Activated naive CD4-positive, alpha-beta T cell treated with anti-CD3 and anti-CD28 coated beads, Interleukin-2, amount 50 U/mL, for 24 hours (primary cell): ENCODE data around the gene APRT.
A peak's percentile ranks its signal among the peaks of the same experiment; 100 is the strongest.
"Not testable (repeated sequence)": the region's sequence is repeated elsewhere in the genome, so short reads cannot be mapped to it uniquely, and the experiment has no call there.

Source experiments
- H3K27ac Mint-ChIP-seq: one replicate; pipeline ENCODE4 v1.8.0; 2021; ENCODE audit warnings: mild to moderate bottlenecking, mixed read lengths
- H3K27me3 Mint-ChIP-seq: one replicate; pipeline ENCODE4 v1.8.0; 2021; ENCODE audit warnings: mixed read lengths
- H3K36me3 Mint-ChIP-seq: one replicate; pipeline ENCODE4 v1.8.0; 2021; ENCODE audit warnings: mixed read lengths
- H3K4me1 Mint-ChIP-seq: one replicate; pipeline ENCODE4 v1.8.0; 2021; ENCODE audit warnings: mixed read lengths
- H3K4me3 Mint-ChIP-seq: one replicate; pipeline ENCODE4 v1.8.0; 2021; ENCODE audit warnings: mild to moderate bottlenecking, mixed read lengths
- H3K9me3 Mint-ChIP-seq: one replicate; pipeline ENCODE4 v1.8.0; 2021; ENCODE audit warnings: mixed read lengths

Gene APRT

DNA sequence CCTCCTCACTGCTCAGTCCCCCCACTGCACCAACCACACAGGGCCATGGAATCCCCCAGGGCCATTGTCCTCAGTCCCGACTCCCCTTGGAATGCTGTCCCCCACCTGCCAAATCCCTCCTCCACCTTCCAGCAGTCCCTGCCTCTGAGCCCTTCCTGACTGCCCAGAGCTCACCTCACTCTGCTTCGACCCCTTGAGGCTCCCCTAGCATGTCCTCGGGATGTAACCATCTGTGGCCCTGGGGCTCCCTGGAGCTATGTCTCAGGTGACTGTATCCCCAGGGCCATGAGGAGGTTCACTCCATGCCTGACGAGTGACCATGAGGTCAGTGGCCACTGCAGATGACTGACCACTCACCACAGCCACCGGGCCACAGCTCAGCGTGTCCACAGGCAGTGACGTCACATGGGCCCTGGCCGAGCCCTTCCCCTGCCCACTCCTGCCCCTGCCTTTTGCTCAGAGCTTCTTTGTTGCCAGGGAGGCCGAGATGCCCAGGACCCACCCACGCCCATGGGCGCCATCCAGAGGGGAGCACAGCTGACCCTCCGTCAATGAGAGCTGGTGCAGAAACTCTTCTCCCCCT lies 19.0 kb downstream of the APRT start:
- Mint-ChIP-seq H3K9me3 (no peaks in the 10 kb centered on the region), H3K27ac (no peak overlapping the region), H3K4me1 (peaks cover 36% of the 10 kb centered on the region), H3K36me3 (no peaks in the 10 kb centered on the region), H3K4me3 (peak overlapping the region; percentile 27), H3K27me3 (no peaks in the 10 kb centered on the region)

DNA sequence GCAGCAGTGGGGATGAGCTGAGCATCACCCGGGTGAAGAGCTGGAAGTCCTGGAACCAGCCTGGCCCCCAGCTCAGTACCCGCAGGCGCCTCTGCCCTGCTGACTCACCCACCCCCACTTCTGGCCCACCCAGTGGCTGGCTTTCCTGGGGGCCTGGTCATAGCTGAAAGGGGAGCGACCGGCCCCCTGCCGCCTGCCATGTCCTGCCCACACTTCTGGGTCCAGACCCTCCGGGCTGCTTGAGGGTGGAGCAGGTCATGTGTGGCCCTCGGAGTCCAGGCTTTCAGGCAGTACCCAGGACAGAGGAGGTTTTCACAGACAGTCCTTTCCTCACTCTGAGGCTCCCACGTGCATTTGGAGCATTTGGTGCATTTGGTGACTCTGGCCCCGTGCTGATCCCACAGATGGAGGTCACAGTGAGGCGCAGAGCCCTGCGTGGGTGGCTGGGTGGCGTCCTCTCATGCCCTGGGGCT lies 19.6 kb downstream of the APRT start:
- Mint-ChIP-seq H3K36me3 (no peaks in the 10 kb centered on the region), H3K9me3 (no peaks in the 10 kb centered on the region), H3K27ac (no peak overlapping the region), H3K4me1 (peaks cover 36% of the 10 kb centered on the region), H3K4me3 (no peak overlapping the region), H3K27me3 (no peaks in the 10 kb centered on the region)

DNA sequence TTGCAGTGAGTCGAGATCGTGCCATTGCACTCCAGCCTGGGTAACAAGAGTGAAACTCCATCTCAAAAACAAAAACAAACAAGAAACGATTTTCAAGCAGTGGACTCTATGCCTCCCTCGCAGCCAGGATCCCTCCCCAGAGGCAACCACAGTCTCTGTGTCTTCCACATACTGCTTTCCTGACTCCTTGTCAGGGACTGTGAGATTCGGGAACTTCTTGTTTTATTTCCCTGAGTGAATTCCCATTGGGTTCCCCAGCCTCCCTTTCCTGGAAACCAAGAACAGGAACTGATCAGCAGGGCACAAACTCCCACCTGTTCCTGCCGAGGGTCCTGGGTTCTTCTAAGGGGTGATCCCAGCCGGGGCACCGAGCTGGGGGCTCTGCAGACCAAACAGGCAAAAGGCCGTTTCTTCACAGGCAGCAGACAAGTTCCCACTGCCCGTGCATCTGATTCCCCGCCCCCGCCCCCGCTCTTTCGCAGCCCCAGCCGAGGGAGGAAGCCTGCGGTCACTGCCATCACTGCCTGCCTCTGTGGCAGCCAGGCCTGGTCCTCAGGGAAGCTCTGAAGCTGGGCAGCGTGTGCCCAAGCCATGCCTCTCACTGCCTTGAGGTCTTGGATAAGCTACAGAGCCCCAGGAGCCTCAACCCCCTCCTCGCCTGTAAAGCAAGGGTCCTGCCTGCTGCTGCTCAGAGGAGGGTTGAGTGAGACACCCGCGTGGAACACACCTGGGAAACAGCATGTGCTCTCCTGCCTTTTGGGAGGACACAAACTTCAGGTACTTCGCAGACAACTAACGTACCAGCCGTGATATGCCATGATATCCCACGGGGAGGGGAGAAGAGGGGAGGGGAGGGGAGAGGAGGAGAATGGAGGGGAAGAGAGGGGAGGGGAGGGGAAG lies 21.2 kb downstream of the APRT start:
- Mint-ChIP-seq H3K9me3 (no peaks in the 10 kb centered on the region), H3K27ac (peak overlapping the region; percentile 82), H3K4me1 (peaks cover 36% of the 10 kb centered on the region), H3K4me3 (peak overlapping the region; percentile 59), H3K36me3 (no peaks in the 10 kb centered on the region), H3K27me3 (no peaks in the 10 kb centered on the region)

DNA sequence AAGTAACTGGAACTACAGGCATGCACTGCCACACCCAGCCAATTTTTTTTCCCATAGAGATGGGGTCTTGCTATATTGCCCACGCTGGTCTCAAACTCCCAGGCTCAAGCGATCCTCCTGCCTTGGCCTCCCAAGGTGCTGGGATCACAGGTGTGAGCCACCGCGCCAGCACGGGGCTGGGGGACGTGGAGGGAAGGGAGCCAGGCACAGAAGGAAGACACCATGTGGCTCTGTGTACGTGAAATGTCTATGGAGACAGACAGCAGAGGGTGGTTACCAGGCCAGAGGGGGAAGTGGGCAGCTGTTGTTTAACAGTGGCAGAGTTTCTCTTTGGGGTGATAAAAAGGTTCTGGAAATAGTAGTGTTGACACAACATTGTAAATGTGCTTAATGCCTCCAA lies 22.1 kb downstream of the APRT start:
- no peaks in the 10 kb centered on the region for H3K9me3 Mint-ChIP-seq
- peaks cover 27% of the 10 kb centered on the region for H3K4me1 Mint-ChIP-seq
- H3K27ac Mint-ChIP-seq = no peak overlapping the region
- no peaks in the 10 kb centered on the region for H3K36me3 Mint-ChIP-seq
- no peak overlapping the region for H3K4me3 Mint-ChIP-seq
- H3K27me3 Mint-ChIP-seq = no peaks in the 10 kb centered on the region

DNA sequence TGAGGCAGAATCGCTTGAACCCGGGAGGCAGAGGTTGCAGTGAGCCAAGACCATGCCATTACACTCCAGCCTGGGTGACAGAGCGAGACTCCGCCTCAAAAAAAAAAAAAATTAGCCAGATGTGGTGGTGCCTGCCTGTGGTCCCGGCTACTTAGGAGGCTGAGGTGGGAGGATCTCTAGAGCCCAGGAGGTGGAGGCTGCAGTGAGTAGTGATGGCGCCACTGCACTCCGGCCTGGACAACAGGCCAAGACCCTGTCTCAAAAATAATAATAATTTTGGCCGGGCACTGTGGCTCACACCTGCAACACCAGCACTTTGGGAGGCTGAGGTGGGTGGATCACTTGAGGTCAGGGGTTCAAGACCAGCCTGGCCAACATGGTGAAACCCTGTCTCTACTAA lies 23.0 kb downstream of the APRT start:
- H3K36me3 Mint-ChIP-seq, H3K9me3 Mint-ChIP-seq, H3K27me3 Mint-ChIP-seq, H3K27ac Mint-ChIP-seq, H3K4me3 Mint-ChIP-seq: not testable (repeated sequence)
- H3K4me1 Mint-ChIP-seq = peaks cover 26% of the 10 kb centered on the region

DNA sequence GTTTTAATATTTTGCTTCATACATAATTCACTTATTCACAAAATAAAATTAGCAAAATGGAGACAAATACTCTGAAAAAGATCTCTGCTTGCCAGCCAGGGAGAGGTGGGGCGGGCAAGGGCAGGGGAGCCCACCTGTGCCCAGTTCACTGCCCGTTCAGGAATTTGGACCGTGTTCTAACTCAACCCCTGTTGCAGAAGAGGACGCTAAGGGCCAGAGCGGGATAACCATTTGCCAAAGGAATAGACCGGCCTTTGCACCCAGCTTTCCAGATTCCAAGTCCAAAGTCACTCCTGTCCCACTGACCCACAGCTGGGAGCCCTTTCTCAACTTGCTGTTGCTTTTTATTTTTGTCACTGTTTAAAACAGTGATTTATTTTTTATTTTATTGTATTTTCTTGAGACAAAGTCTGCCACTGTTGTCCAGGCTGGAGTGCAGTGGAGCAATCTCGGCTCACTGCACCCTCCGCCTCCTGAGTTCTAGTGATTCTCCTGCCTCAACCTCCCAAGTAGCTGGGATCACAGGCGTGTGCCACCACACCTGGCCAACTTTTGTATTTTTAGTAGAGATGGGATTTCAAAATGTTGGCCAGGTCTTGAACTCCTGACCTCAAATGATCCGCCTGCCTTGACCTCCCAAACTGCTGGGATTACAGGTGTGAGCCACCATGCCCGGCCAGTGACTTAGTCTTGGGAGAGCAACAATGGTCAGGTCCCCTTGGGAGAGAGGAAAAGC lies 24.0 kb downstream of the APRT start:
- H3K4me3 Mint-ChIP-seq = no peak overlapping the region
- no peaks in the 10 kb centered on the region for H3K27me3 Mint-ChIP-seq
- peaks cover 31% of the 10 kb centered on the region for H3K4me1 Mint-ChIP-seq
- no peaks in the 10 kb centered on the region for H3K9me3 Mint-ChIP-seq
- no peak overlapping the region for H3K27ac Mint-ChIP-seq
- no peaks in the 10 kb centered on the region for H3K36me3 Mint-ChIP-seq

DNA sequence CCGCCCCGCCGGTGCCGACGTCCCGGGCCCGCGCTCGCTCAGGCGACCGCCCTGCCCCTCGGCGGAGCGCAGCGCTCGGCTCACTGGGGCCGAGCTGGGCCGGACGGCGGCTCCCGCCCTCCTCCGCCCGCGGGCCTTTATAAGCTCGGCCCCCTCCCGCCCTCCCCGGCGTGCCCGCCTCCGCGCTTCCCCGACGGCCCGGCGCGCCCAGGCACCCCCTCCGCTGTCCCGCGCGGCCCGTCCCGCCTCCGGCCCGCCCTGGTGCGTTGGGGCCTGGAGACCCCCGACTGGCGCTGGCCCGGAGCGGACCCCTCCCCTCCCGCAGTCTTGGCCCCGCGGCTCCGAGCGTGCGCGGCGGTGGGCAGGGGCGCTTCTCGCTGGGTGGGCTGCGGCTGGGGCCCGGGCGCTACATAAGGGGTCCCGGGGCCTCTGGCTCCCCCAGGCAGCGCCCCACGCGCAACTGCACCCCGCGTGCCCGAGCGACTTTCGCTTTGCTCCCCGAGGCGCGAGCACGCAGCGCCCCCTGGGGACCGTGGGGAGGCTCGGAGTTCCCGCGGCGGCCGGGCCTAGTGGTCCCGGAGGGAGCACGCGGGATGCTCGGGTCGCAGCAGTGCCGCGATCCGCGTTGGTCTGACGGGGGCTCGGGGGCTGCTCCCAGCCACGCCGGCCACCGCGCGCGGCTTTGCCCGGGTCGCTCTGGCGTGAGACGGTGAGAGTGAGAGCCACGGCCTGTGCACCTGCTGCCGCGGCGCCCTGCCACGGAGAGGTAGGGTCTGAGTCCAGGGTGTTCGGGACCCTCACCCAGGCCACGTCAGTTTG lies 26.4 kb downstream of the APRT start, which contains the start of gene PIEZO1:
TSS of gene PIEZO1 (minus strand) at position 115 of the 819 bp plus-strand sequence. CDS start 256 bp downstream, outside the sequence.
- peak within 1 kb of the TSS; percentile 82 for H3K4me3 Mint-ChIP-seq

DNA sequence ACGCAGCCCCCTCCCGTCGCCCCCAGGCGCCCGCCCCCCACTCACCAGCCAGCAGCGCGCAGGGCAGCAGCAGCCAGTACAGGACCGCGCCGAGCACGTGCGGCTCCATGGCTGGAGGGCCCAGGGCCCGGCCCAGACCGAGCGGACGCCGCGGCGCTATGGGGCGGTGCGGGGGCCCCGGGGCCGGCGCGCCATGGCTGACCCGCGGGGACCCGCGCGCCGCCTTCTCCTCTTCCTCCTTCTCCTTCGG lies 26.9 kb downstream of the APRT start:
- Mint-ChIP-seq H3K4me1 (peaks cover 44% of the 10 kb centered on the region), H3K36me3 (no peaks in the 10 kb centered on the region), H3K27me3 (no peaks in the 10 kb centered on the region), H3K4me3 (no peak overlapping the region), H3K9me3 (no peaks in the 10 kb centered on the region), H3K27ac (no peak overlapping the region)

More for the DNA sequence above, 26.4 kb downstream of the APRT start, which contains the start of gene PIEZO1:
- Mint-ChIP-seq H3K9me3 (no peaks in the 10 kb centered on the region), H3K27me3 (no peaks in the 10 kb centered on the region), H3K27ac (peak within 1 kb of the TSS; percentile 83), H3K4me1 (peaks cover 44% of the 10 kb centered on the region), H3K36me3 (no peaks in the 10 kb centered on the region)

DNA sequence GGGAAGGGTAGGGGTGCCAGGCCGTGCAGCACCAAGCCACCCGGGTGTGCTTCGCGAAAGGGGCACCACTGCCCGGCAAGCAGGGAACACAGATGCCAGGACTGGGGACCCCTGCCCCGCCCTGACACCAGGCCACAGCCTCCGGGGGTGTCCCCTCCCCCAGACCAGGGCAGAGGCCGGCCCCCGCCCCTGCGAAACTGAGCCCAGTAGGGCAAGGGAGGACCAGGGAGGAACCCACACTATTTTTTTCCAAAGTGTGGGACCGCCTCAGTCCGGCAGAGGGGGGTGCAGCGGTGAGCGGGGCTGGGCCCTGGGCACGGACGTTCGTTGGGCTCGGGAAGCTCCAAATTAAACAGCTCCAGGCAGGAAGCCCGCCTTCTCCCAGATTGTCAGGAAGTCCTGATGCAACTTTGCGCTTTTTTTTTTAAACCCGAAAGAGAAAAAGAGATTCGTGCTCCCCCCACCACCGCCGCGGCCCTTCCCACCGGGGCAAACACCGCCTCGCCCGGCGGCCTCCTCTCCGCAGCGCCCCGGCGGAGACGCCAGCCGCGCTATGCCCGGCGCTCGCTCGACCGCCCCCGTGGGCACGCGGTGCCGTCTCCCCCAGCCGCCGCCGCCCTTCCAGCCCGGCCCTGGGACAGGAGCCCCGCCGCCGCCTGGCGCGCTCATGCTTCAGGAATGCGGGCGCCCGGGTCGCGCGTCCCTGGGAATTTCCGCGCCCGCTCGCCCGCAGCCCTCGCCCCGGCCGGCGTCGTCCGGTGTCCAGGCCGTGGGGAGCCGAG lies 27.5 kb downstream of the APRT start:
- Mint-ChIP-seq H3K27ac (peak overlapping the region; percentile 68), H3K4me3 (peak overlapping the region; percentile 82), H3K4me1 (peaks cover 46% of the 10 kb centered on the region), H3K9me3 (no peaks in the 10 kb centered on the region), H3K27me3 (no peaks in the 10 kb centered on the region), H3K36me3 (no peaks in the 10 kb centered on the region)

DNA sequence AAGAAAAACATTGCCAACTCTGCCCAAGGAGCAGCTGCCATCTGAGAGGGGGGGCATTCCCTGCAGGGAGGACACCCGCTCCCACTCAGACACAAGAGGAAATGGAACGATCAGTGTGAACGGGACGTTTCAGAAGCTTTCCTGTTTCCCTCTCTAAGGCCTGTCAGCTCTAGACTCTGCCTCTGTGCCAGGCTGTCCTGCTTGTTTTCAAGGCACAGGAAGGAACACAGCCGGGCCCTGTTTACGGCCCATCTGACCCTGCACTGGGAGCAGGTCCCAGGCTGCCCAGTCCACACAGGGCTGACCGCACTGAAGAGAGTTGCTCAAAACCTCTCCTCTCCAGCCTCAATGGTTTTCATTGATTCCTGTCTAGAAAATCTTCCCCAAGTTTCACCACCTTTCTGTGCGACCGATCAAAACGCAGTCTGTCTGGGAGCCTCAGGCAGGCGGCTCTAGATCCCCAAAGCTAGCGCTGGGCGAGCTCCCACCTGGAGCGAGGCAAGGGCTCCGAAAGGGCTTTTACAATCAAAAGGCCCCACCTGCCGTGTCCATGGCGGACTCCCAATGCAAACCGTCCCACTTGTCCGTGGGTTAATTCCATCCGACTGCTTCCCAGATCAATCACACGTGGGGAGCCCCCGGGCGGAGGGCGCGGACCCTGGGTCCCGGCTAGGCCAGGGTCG lies 28.2 kb downstream of the APRT start:
- H3K4me1 Mint-ChIP-seq = peaks cover 46% of the 10 kb centered on the region

DNA sequence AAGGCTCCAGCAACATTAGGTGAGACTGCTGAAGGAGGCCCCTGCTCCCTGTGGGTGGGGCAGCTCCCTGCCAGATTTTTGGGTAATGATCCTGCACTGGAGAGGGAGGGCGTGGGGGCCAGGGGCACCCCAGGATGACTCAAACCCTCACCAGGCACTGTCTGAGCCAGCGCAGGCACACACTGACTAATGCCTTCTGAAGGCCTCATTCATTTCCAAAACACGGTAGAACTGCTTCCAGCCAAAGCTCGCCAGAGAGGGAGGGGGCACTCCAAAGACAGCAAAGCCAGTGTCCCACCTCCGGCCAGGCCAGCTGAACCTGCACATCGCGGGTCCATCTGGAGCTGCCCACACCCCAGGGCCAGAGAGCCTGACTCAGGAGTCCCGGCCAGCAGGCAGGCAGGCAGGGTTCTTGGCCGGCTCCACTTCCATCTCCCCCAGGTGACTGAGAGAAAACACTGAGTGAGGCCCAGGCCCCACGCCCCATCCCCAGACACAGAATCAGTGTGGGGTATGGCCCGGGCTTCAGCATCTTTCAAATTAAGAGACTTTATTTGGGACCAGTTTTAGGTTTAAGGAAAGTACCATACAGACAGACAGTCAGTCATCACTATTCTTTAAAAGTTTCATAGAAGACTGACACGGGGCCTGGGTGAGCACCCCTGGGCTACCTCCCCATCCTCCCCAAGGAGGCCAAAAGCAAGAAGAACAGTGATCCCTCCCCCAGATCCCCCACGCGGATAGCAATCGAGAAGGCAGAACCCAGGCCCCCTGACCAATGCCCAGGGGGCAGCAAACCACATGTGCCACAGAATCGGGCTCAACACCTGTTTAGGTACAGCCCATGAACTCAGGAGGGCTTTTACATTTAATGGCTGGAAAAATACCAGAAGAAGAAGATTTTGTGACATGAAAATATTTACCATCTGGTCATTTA lies 29.0 kb downstream of the APRT start:
- Mint-ChIP-seq H3K4me1 (peaks cover 46% of the 10 kb centered on the region), H3K27ac (peak overlapping the region; percentile 84), H3K27me3 (no peaks in the 10 kb centered on the region), H3K4me3 (peak overlapping the region; percentile 72), H3K36me3 (no peaks in the 10 kb centered on the region), H3K9me3 (no peaks in the 10 kb centered on the region)

More for the DNA sequence above, 28.2 kb downstream of the APRT start:
- peak overlapping the region; percentile 84 for H3K27ac Mint-ChIP-seq
- H3K36me3 Mint-ChIP-seq = no peaks in the 10 kb centered on the region
- H3K4me3 Mint-ChIP-seq = peak overlapping the region; percentile 72
- no peaks in the 10 kb centered on the region for H3K9me3 Mint-ChIP-seq
- H3K27me3 Mint-ChIP-seq = no peaks in the 10 kb centered on the region

DNA sequence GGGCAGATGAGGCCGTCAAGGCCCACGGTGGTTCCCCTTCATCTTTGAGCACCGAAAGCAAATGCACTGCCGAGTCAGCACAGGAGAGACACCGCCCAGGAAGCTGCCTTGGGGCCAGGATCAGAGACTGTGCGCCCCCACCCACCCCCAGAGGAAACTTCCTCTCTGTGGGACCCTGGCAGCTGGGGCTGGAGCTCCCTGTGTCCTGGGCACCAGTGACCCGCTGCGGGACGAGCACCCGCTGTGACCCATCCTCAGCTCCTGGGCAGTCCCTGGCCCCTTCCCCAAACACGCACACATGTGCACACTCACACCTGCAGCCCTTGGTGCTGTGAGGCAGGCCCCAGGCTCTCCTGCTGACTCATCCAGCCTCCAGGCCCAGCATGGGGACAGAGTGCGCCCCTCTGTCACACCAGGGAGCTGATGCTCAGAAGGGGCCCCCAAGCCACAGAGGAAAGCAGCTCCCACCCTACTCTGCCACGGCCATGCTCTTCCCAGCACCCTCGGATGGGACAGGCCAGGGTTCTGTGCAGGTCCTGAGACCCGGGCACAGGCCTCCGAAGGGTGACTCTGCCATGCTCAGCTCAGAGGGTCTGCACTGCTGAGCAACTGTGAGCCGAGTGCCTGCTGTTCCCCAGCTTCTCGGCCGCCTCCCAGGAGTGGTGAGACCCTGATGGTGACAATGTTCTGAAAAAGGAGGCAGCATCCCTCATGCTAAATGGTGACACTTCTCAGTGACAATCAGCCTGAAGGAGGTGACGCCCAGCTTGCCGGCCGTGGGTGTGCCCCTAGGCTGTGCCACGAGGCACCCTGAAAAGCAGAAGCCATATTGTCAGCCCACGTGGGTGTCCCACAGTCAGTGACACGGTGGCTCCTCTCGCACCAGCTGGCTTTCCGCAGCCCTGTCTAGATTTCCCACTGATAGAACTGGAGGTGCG lies 30.3 kb downstream of the APRT start:
- H3K9me3 Mint-ChIP-seq = no peaks in the 10 kb centered on the region
- peak overlapping the region; percentile 72 for H3K4me3 Mint-ChIP-seq
- no peaks in the 10 kb centered on the region for H3K36me3 Mint-ChIP-seq
- no peaks in the 10 kb centered on the region for H3K27me3 Mint-ChIP-seq
- H3K27ac Mint-ChIP-seq = peak overlapping the region; percentile 84
- H3K4me1 Mint-ChIP-seq = peaks cover 46% of the 10 kb centered on the region
